IMR-90 (cell line): Measurements from ENCODE around the gene XIAP. TPM values are rescaled to one million over a fixed set of nuclear protein-coding genes. Genes with fewer than 3 reads are reported as not detected.

Experiments used
- ATAC-seq: fragments of 200-7000 bp; cut with Tn5 transposase; 2 replicates; pipeline ENCODE4 v1.9.1; 2020; ENCODE audit warnings: low read depth, mild to moderate bottlenecking, moderate library complexity
- BruUV-seq: library from RNA; stranded (reverse); fragments of 400-500 nt; replicated peaks from 2 replicates; lab custom pipeline; 2021; lab: Mats Ljungman, UMichigan
- CTCF ChIA-PET: fragments of 300-600 bp; formaldehyde crosslinking; extraction: SDS; loops from one replicate; lab custom pipeline; 2021; ENCODE audit warnings: antibody characterized with exemption; lab: Yijun Ruan, JAX
- POLR2A ChIA-PET: fragments of 300-600 bp; sonication (Branson Sonifier 250); formaldehyde crosslinking; loops from one replicate; lab custom pipeline; 2022; ENCODE audit warnings: antibody characterized with exemption; ENCODE audit not compliant: unreplicated experiment; lab: Charles Lee
- DNase-seq: peaks from one replicate; pipeline ENCODE4 v3.0.0; 2013
- H2AFZ ChIP-seq: replicated peaks from 2 replicates; pipeline ENCODE3; 2013; ENCODE audit warnings: low read length, mild to moderate bottlenecking; ENCODE audit not compliant: poor library complexity
- H2AK5ac ChIP-seq: 2 replicates; pipeline ENCODE4 v1.6.1; 2013; ENCODE audit warnings: low read depth, low read length, inconsistent platforms
- H2AK9ac ChIP-seq: replicated peaks from 2 replicates; pipeline ENCODE3; 2013; ENCODE audit warnings: mild to moderate bottlenecking, low read depth, low read length, moderate library complexity; ENCODE audit not compliant: poor library complexity
- H2BK120ac ChIP-seq: 2 replicates; pipeline ENCODE4 v1.6.1; 2013; ENCODE audit warnings: low read depth, low read length, inconsistent platforms
- H2BK15ac ChIP-seq: 3 replicates; pipeline ENCODE4 v1.6.1; 2013; ENCODE audit warnings: low read depth, low read length, inconsistent platforms
- H2BK20ac ChIP-seq: 2 replicates; pipeline ENCODE4 v1.6.1; 2013; ENCODE audit warnings: low read depth, mild to moderate bottlenecking, inconsistent platforms, low read length, moderate library complexity
- H2BK5ac ChIP-seq: 2 replicates; pipeline ENCODE4 v1.6.1; 2013; ENCODE audit warnings: mild to moderate bottlenecking, low read depth, low read length, inconsistent platforms; ENCODE audit not compliant: poor library complexity, severe bottlenecking
- H3K14ac ChIP-seq: replicated peaks from 2 replicates; pipeline ENCODE4 v1.6.1; 2013; ENCODE audit warnings: low read depth, low read length, inconsistent platforms
- H3K18ac ChIP-seq: 2 replicates; pipeline ENCODE4 v1.6.1; 2013; ENCODE audit warnings: low read depth, low read length, control low read depth
- H3K23ac ChIP-seq: 2 replicates; pipeline ENCODE4 v1.6.1; 2013; ENCODE audit warnings: low read depth, low read length, inconsistent platforms
- H3K27ac ChIP-seq: 2 replicates; pipeline ENCODE4 v1.5.1; 2013; ENCODE audit warnings: mild to moderate bottlenecking, control low read depth, low read length; ENCODE audit not compliant: insufficient read depth
- H3K27me3 ChIP-seq: 2 replicates; pipeline ENCODE4 v1.6.1; 2013; ENCODE audit warnings: low read length; ENCODE audit not compliant: control insufficient read depth, insufficient read depth
- H3K36me3 ChIP-seq: 2 replicates; pipeline ENCODE4 v1.6.1; 2013; ENCODE audit warnings: low read length, mixed read lengths; ENCODE audit not compliant: control insufficient read depth, insufficient read depth
- H3K4ac ChIP-seq: 2 replicates; pipeline ENCODE4 v1.6.1; 2013; ENCODE audit warnings: low read depth, low read length, inconsistent platforms
- H3K4me1 ChIP-seq: 2 replicates; pipeline ENCODE4 v1.6.1; 2013; ENCODE audit warnings: low read length, mixed read lengths; ENCODE audit not compliant: control insufficient read depth, insufficient read depth
- H3K4me2 ChIP-seq: 2 replicates; pipeline ENCODE4 v1.6.1; 2013; ENCODE audit warnings: low read depth, mild to moderate bottlenecking, control low read depth, low read length, moderate library complexity
- H3K4me3 ChIP-seq: 2 replicates; pipeline ENCODE4 v1.5.1; 2013; ENCODE audit warnings: low read depth, mild to moderate bottlenecking, control low read depth, low read length, moderate library complexity; ENCODE audit not compliant: insufficient read depth
- H3K56ac ChIP-seq: 2 replicates; pipeline ENCODE4 v1.6.1; 2013; ENCODE audit warnings: low read length, inconsistent platforms; ENCODE audit not compliant: insufficient read depth; ENCODE audit errors: extremely low read depth
- H3K79me1 ChIP-seq, 2 experiments: 2 replicates each; pipeline ENCODE4 v1.6.1; 2013; ENCODE audit warnings: low read length in 2 of 2, inconsistent platforms in 1 of 2, low read depth in 1 of 2
- H3K9ac ChIP-seq: 2 replicates; pipeline ENCODE4 v1.6.1; 2013; ENCODE audit warnings: low read depth, low read length, control low read depth
- H3K9me1 ChIP-seq: 2 replicates; pipeline ENCODE4 v1.6.1; 2013; ENCODE audit warnings: low read length, inconsistent platforms; ENCODE audit not compliant: insufficient read depth
- H3K9me3 ChIP-seq: 2 replicates; pipeline ENCODE4 v1.6.1; 2013; ENCODE audit warnings: low read length; ENCODE audit not compliant: control insufficient read depth, insufficient read depth
- H4K20me1 ChIP-seq: 2 replicates; pipeline ENCODE4 v1.6.1; 2013; ENCODE audit warnings: low read length, inconsistent platforms; ENCODE audit not compliant: insufficient read depth
- H4K5ac ChIP-seq: 2 replicates; pipeline ENCODE4 v1.6.1; 2013; ENCODE audit warnings: mild to moderate bottlenecking, low read depth, low read length, control low read depth
- H4K8ac ChIP-seq, 2 experiments: 2 replicates each; pipeline ENCODE4 v1.6.1; 2013; ENCODE audit warnings: low read depth in 2 of 2, low read length in 2 of 2, control low read depth in 1 of 2, inconsistent platforms in 1 of 2
- H4K91ac ChIP-seq: 2 replicates; pipeline ENCODE4 v1.6.1; 2013; ENCODE audit warnings: low read depth, low read length, inconsistent platforms; ENCODE audit not compliant: insufficient read depth
- BHLHE40 ChIP-seq: fragments of 150-350 bp; IDR thresholded peaks from 2 replicates; pipeline ENCODE4 v1.6.1; 2016; ENCODE audit warnings: mild to moderate bottlenecking, low read depth, low read length
- CHD1 ChIP-seq: IDR thresholded peaks from 2 replicates; pipeline ENCODE4 v1.6.1; 2012; ENCODE audit warnings: low read depth, low read length, improper control_type of control experiment
- FOS ChIP-seq: fragments of 150-350 bp; IDR thresholded peaks from 2 replicates; pipeline ENCODE4 v1.6.1; 2016; ENCODE audit warnings: low read depth, low read length
- MAFK ChIP-seq: IDR thresholded peaks from 2 replicates; pipeline ENCODE4 v1.6.1; 2012; ENCODE audit warnings: low read depth, low read length, improper control_type of control experiment
- MAZ ChIP-seq: IDR thresholded peaks from 2 replicates; pipeline ENCODE4 v1.6.1; 2012; ENCODE audit warnings: low read depth, mild to moderate bottlenecking, low read length, improper control_type of control experiment, moderate library complexity, borderline replicate concordance
- MXI1 ChIP-seq: IDR thresholded peaks from 2 replicates; pipeline ENCODE4 v1.6.1; 2012; ENCODE audit warnings: low read depth, mild to moderate bottlenecking, low read length, moderate library complexity, borderline replicate concordance
- NFE2L2 ChIP-seq: fragments of 150-350 bp; IDR thresholded peaks from 2 replicates; pipeline ENCODE4 v1.6.1; 2016; ENCODE audit warnings: low read depth, mild to moderate bottlenecking, low read length
- POLR2A ChIP-seq: IDR thresholded peaks from 2 replicates; pipeline ENCODE4 v1.6.1; 2012; ENCODE audit warnings: mild to moderate bottlenecking, low read depth, low read length
- RCOR1 ChIP-seq: IDR thresholded peaks from 2 replicates; pipeline ENCODE4 v1.6.1; 2012; ENCODE audit warnings: mild to moderate bottlenecking, low read length, improper control_type of control experiment; ENCODE audit not compliant: insufficient replicate concordance
- RFX5 ChIP-seq: IDR thresholded peaks from 2 replicates; pipeline ENCODE4 v1.8.0; 2012; ENCODE audit warnings: low read depth, mild to moderate bottlenecking, low read length, moderate library complexity
- SMC3 ChIP-seq: fragments of 150-350 bp; IDR thresholded peaks from 2 replicates; pipeline ENCODE4 v1.6.1; 2016; ENCODE audit warnings: low read depth, mild to moderate bottlenecking, antibody characterized with exemption, low read length, moderate library complexity
- WGBS, 2 experiments: methylation state at CpG; one replicate each; pipeline versions ENCODE4 v1.1.5 to v1.1.7; 2013; ENCODE audit warnings: missing lambda C conversion rate in 2 of 2; ENCODE audit not compliant: insufficient read length in 1 of 2; ENCODE audit errors: extremely low coverage in 2 of 2; 5-methylcytosine and 5-hydroxymethylcytosine counted together
- dilution Hi-C: fragments of 300-500 bp; cut with HindIII; formaldehyde crosslinking; loops from one replicate; pipeline ENCODE4 v1.14.3; 2018; ENCODE audit warnings: low sequenced_read_pairs; ENCODE audit not compliant: unreplicated experiment
- in situ Hi-C: fragments of 300-500 bp; cut with MboI; formaldehyde crosslinking; loops from 3 replicates; pipeline ENCODE4 v1.14.3; 2019; ENCODE audit warnings: low sequenced_read_pairs, inconsistent platforms, mixed read lengths
- intact Hi-C: fragments of 100-400 bp; cut with micrococcal nuclease; formaldehyde crosslinking; loops from 2 replicates; pipeline ENCODE4 v1.10.0; 2022
- polyA plus RNA-seq, 3 experiments: library from polyadenylated mRNA; depleted of rRNA; stranded (reverse); fragments of >200 nt; gene quantifications; 2 replicates each; pipeline ENCODE4 v1.2.3, GENCODE V29; 2012; ENCODE audit warnings: low replicate concordance in 1 of 3
- total RNA-seq: library from RNA; depleted of rRNA; stranded (reverse); fragments of >200 nt; gene quantifications from 2 replicates; pipeline ENCODE4 v1.2.3, GENCODE V29; 2012
- TF ChIP-seq, protein P1 (sequence below): fragments of 150-350 bp; IDR thresholded peaks from 2 replicates; pipeline ENCODE4 v1.6.1; 2016; ENCODE audit warnings: low read depth, mild to moderate bottlenecking, low read length, moderate library complexity, borderline replicate concordance
- TF ChIP-seq, protein P2 (sequence below): conservative IDR thresholded peaks from 2 replicates; pipeline ENCODE4 v1.5.1; 2012; ENCODE audit warnings: mild to moderate bottlenecking, low read depth, low read length, improper control_type of control experiment
- TF ChIP-seq, protein P3 (sequence below): fragments of 150-350 bp; IDR thresholded peaks from 2 replicates; pipeline ENCODE4 v1.6.1; 2017; ENCODE audit warnings: mild to moderate bottlenecking, antibody characterized with exemption, low read length, low read depth

The XIAP gene
- total and polyA plus RNA-seq, 2 of the 4 experiments (the other 2 are of a cell fraction): 8.1 to 17.4 TPM

- in situ Hi-C loops (no loop called here), intact Hi-C loops (loop anchor here (5.0 to 10.0 kb wide), 3 partner anchors 103 to 250 kb away; no protein-coding TSS in a partner anchor), dilution Hi-C loops (no loop called here)
- peak overlapping the region; percentile 94 for H2BK5ac ChIP-seq
- peak overlapping the region; percentile 81 for H3K18ac ChIP-seq
- H4K91ac ChIP-seq: peak overlapping the region; percentile 55
- H3K4me2 ChIP-seq: peak overlapping the region; percentile 73; the same call in 1 of the 2 replicates
- ChIA-PET POLR2A (no interaction called here), CTCF (no interaction called here)
- no peaks in the 10 kb centered on the region; a peak in 1 of 4 replicates for H3K79me1 ChIP-seq
- peak overlapping the region; percentile 70 to 72; a peak in 3 of 4 replicates for H4K8ac ChIP-seq
- H3K9ac ChIP-seq: peak overlapping the region; percentile 90
- H3K36me3 ChIP-seq: no peaks in the 10 kb centered on the region
- peak overlapping the region; percentile 89 for H3K4me3 ChIP-seq
- H3K23ac ChIP-seq: peak overlapping the region; percentile 39
- no peak for TF ChIP-seq CHD1
- no peak for TF ChIP-seq RFX5
- TF ChIP-seq MXI1: no peak
- no peak for TF ChIP-seq NFE2L2
- TF ChIP-seq POLR2A: no peak
- TF ChIP-seq MAZ: no peak
- no peak for TF ChIP-seq MAFK
- no peak for TF ChIP-seq SMC3
- TF ChIP-seq, protein P1, sequence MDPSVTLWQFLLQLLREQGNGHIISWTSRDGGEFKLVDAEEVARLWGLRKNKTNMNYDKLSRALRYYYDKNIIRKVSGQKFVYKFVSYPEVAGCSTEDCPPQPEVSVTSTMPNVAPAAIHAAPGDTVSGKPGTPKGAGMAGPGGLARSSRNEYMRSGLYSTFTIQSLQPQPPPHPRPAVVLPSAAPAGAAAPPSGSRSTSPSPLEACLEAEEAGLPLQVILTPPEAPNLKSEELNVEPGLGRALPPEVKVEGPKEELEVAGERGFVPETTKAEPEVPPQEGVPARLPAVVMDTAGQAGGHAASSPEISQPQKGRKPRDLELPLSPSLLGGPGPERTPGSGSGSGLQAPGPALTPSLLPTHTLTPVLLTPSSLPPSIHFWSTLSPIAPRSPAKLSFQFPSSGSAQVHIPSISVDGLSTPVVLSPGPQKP: no peak
- TF ChIP-seq BHLHE40: no peak
- TF ChIP-seq FOS: no peak
- TF ChIP-seq, protein P2, sequence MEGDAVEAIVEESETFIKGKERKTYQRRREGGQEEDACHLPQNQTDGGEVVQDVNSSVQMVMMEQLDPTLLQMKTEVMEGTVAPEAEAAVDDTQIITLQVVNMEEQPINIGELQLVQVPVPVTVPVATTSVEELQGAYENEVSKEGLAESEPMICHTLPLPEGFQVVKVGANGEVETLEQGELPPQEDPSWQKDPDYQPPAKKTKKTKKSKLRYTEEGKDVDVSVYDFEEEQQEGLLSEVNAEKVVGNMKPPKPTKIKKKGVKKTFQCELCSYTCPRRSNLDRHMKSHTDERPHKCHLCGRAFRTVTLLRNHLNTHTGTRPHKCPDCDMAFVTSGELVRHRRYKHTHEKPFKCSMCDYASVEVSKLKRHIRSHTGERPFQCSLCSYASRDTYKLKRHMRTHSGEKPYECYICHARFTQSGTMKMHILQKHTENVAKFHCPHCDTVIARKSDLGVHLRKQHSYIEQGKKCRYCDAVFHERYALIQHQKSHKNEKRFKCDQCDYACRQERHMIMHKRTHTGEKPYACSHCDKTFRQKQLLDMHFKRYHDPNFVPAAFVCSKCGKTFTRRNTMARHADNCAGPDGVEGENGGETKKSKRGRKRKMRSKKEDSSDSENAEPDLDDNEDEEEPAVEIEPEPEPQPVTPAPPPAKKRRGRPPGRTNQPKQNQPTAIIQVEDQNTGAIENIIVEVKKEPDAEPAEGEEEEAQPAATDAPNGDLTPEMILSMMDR: no peak
- TF ChIP-seq, protein P3, sequence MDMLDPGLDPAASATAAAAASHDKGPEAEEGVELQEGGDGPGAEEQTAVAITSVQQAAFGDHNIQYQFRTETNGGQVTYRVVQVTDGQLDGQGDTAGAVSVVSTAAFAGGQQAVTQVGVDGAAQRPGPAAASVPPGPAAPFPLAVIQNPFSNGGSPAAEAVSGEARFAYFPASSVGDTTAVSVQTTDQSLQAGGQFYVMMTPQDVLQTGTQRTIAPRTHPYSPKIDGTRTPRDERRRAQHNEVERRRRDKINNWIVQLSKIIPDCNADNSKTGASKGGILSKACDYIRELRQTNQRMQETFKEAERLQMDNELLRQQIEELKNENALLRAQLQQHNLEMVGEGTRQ: no peak
- TF ChIP-seq RCOR1: no peak
- peak overlapping the region; percentile 73 for H4K5ac ChIP-seq
- H3K14ac ChIP-seq: peak overlapping the region; percentile 54
- H2AFZ ChIP-seq: peak overlapping the region; percentile 86
- peak overlapping the region; percentile 98 for H3K27ac ChIP-seq
- no peak overlapping the region for H2BK20ac ChIP-seq
- DNase-seq (no peak), ATAC-seq (no peak)
- no peaks in the 10 kb centered on the region for H3K4me1 ChIP-seq
- peaks cover 9% of the 10 kb centered on the region for H4K20me1 ChIP-seq
- no peaks in the 10 kb centered on the region for H3K9me3 ChIP-seq
- no peaks in the 10 kb centered on the region for H3K9me1 ChIP-seq
- 64% methylated on average over 7 of the region's 23 CpGs; no CpG with 5 or more reads in 1 of the 2 experiments for WGBS, 2 experiments
- H2AK9ac ChIP-seq: peak overlapping the region; percentile 2
- no TSS peak for BruUV-seq
- H3K27me3 ChIP-seq: no peaks in the 10 kb centered on the region
- no peak overlapping the region for H2BK15ac ChIP-seq
- H3K4ac ChIP-seq: peak overlapping the region; percentile 77
- H2BK120ac ChIP-seq: peak overlapping the region; percentile 69
- H2AK5ac ChIP-seq: peak overlapping the region; percentile 36
- H3K56ac ChIP-seq: peak overlapping the region; percentile 72
Measured at GRCh38 chrX:123962006-123962467, 102.2 kb downstream of the XIAP start.
